HG03378 (cell line): ENCODE data around the gene RERE.

ENCODE experiments used
- ATAC-seq: cut with Tn5 transposase; IDR thresholded peaks from one replicate; pipeline ENCODE4 v1.9.1; 2021; ENCODE audit warnings: mild to moderate bottlenecking, moderate library complexity; ENCODE audit not compliant: unreplicated experiment

Gene RERE

GRCh38 chr1:8358897-8359616 lies 458.4 kb downstream of the RERE start:
- no peak for ATAC-seq

GRCh38 chr1:8358241-8358896 lies 459.1 kb downstream of the RERE start:
- no peak for ATAC-seq

- no peak for ATAC-seq
Measured at GRCh38 chr1:8357329-8358101, 459.9 kb downstream of the RERE start.

GRCh38 chr1:8356256-8357209 lies 460.9 kb downstream of the RERE start:
- no peak for ATAC-seq

- no peak for ATAC-seq
Measured at GRCh38 chr1:8355439-8356255, 461.8 kb downstream of the RERE start.

GRCh38 chr1:8354038-8354437 lies 463.4 kb downstream of the RERE start:
- ATAC-seq: no peak

- no peak for ATAC-seq
Measured at GRCh38 chr1:8352886-8353785, 464.3 kb downstream of the RERE start.

GRCh38 chr1:8352471-8352845 lies 465.0 kb downstream of the RERE start:
- ATAC-seq: no peak

- ATAC-seq: no peak
Measured at GRCh38 chr1:8351693-8352470, 465.6 kb downstream of the RERE start.

GRCh38 chr1:8350914-8351684 lies 466.3 kb downstream of the RERE start:
- no peak for ATAC-seq

- no peak for ATAC-seq
Measured at GRCh38 chr1:8349961-8350360, 467.5 kb downstream of the RERE start.

GRCh38 chr1:8349473-8349865 lies 468.0 kb downstream of the RERE start:
- ATAC-seq: no peak

GRCh38 chr1:8348777-8349472 lies 468.5 kb downstream of the RERE start:
- ATAC-seq: no peak

GRCh38 chr1:8348047-8348776 lies 469.2 kb downstream of the RERE start:
- ATAC-seq: no peak

- no peak for ATAC-seq
Measured at GRCh38 chr1:8347635-8348034, 469.8 kb downstream of the RERE start.
